Heart right ventricle (tissue), 16 donors: ENCODE data around the gene PIP4K2A. TPM values are rescaled to one million over a fixed set of nuclear protein-coding genes. Genes with fewer than 3 reads are reported as not detected.

Experiments used
- ATAC-seq, 8 donors: fragments of 200-7000 bp; cut with Tn5 transposase; one replicate each; pipeline ENCODE4 v1.9.1; 2020; ENCODE audit warnings: mild to moderate bottlenecking in 8 of 8, moderate library complexity in 8 of 8, moderate number of reproducible peaks in 1 of 8
- DNase-seq, 2 donors: peaks; one replicate each; pipeline ENCODE4 v3.0.0-alpha.2; 2020
- H3K27ac ChIP-seq, 10 donors: fragments of 200-600 bp; sonication (generic) in 2 of 10; one replicate each; pipeline versions ENCODE4 v1.5.0 to v1.8.0; 2020 to 2022; ENCODE audit warnings: mild to moderate bottlenecking in 3 of 10
- H3K27me3 ChIP-seq, 7 donors: fragments of 200-600 bp; one replicate each; pipeline ENCODE4 v1.8.0; 2021 to 2022; ENCODE audit warnings: mild to moderate bottlenecking in 2 of 7
- H3K36me3 ChIP-seq, 9 donors: fragments of 200-600 bp; sonication (generic) in 1 of 9; one replicate each; pipeline versions ENCODE4 v1.5.0 to v1.8.0; 2020 to 2022; ENCODE audit warnings: mild to moderate bottlenecking in 2 of 9
- H3K4me1 ChIP-seq, 9 donors: fragments of 200-600 bp; sonication (generic) in 1 of 9; one replicate each; pipeline versions ENCODE4 v1.5.0 to v1.8.0; 2020 to 2022; ENCODE audit warnings: mild to moderate bottlenecking in 4 of 9
- H3K4me3 ChIP-seq, 10 donors: fragments of 200-600 bp; sonication (generic) in 2 of 10; one replicate each; pipeline versions ENCODE4 v1.5.0 to v1.8.0; 2020 to 2022; ENCODE audit warnings: mild to moderate bottlenecking in 7 of 10, moderate library complexity in 2 of 10
- H3K9me3 ChIP-seq, 11 donors: fragments of 200-600 bp in 10 of 11; sonication (generic) in 2 of 11; one replicate each; pipeline versions ENCODE4 v1.5.0 to v1.8.0; 2013 to 2022; ENCODE audit warnings: mild to moderate bottlenecking in 2 of 11, control low read depth in 1 of 11, moderate library complexity in 1 of 11
- CTCF ChIP-seq, 9 donors: fragments of 200-600 bp; sonication (generic) in 2 of 9; IDR thresholded peaks; one replicate each; pipeline versions ENCODE4 v1.5.0 to v1.8.0; 2021 to 2022; ENCODE audit warnings: antibody characterized with exemption in 9 of 9, mild to moderate bottlenecking in 5 of 9, moderate library complexity in 1 of 9
- WGBS, 2 donors: extraction: QIAGEN DNeasy Blood & Tissue Kit; methylation state at CpG; one replicate each; pipeline ENCODE4 v1.1.7; 2013; ENCODE audit warnings: inconsistent platforms in 1 of 2; 5-methylcytosine and 5-hydroxymethylcytosine counted together
- intact Hi-C, 10 donors: fragments of 100-400 bp; cut with DNase I; formaldehyde crosslinking; loops; one replicate each; pipeline versions ENCODE4 v1.11.1 to v1.14.2; 2022
- polyA plus RNA-seq, 2 donors: library from polyadenylated mRNA; stranded (reverse); fragments of 200-250 nt; gene quantifications; one replicate each; pipeline ENCODE4 v1.2.3, GENCODE V29; 2013
- total RNA-seq, 10 donors: library from RNA; stranded (reverse); fragmentation: NEBNext Ultra II Directional in 3 of 10; extraction: Animal tissue kit (Norgen Biotek cat#: 25700) in 3 of 10; gene quantifications; one replicate each; pipeline versions ENCODE4 v1.2.1 to v1.2.4, GENCODE V29; 2021 to 2023
- donor health status: Arrhythmogenic right ventricular cardiomyopathy.
- donor health status: ischemic (EF 13 %, LVEDD 7.1; RV severe dilation, severe dysfunction).
- donor health status: healthy with polysubstance abuse.
- donor health status: DM: no; HTN: yes; CAD: no.
- donor health status: DM: no; HTN: no; CAD: no.
- donor health status: ischemic (EF 25% LVEDD 6.9; RV normal size, moderate dysfunction).
- donor health status: ischemic (EF 25% LVEDD 5.7; RV mildly dilated, moderate dysfunction).
- donor health status: healthy.
- donor health status: DM: yes; HTN: yes; CAD: no.
- donor health status: Ischemic cardiomyopathy.
- donor health status: ischemic (EF 35%, LVEDD 5.7; RV mildly dilated, moderate dysfunction).
- donor health status: nonischemic (EF 11% LVEDD 7.7; RV severe dilation, severe dysfunction).
- donor health status: DM: yes; HTN: yes; CAD: no.
- donor health status: PGD.
- donor health status: ischemic (EF 29% LVEDD 5.4; RV normal size, mild dysfunction).
- donor health status: nonischemic (EF 23%, LVEDD 6.1; RV moderate dilation, normal function).

PIP4K2A gene
- total and polyA plus RNA-seq, 12 donors, result 6.0 to 29.1 (median 13.3) TPM

GRCh38 chr10:22593026-22593425 is 121.4 kb downstream of the PIP4K2A start:
- Histone ChIP-seq H3K4me3 (no peak overlapping the region), H3K9me3 (no peaks in the 10 kb centered on the region), H3K27ac (no peak overlapping the region), H3K4me1 (peaks cover 0 to 17% (median 0%) of the 10 kb centered on the region in 9 donors), H3K27me3 (no peaks in the 10 kb centered on the region), H3K36me3 (peaks cover 0 to 64% (median 15%) of the 10 kb centered on the region in 9 donors)
- ATAC-seq (no peak), DNase-seq (no peak)
- intact Hi-C loops, result loop anchor here in 2 of 10 donors (10.0 kb wide), 2 partner anchors 122 to 182 kb away; partner anchors contain the start of gene PIP4K2A (in 1 of the 2)
- 93 to 98% methylated on average over 3 of the region's 3 CpGs for WGBS, 2 donors
- TF ChIP-seq CTCF (IDR thresholded peaks at IDR 0.05), result no peak

GRCh38 chr10:22589851-22590514 is 124.4 kb downstream of the PIP4K2A start:
- Histone ChIP-seq H3K9me3 (no peaks in the 10 kb centered on the region), H3K27me3 (no peaks in the 10 kb centered on the region), H3K36me3 (peaks cover 0 to 64% (median 16%) of the 10 kb centered on the region in 9 donors), H3K27ac (no peak overlapping the region), H3K4me1 (no peaks in the 10 kb centered on the region), H3K4me3 (no peak overlapping the region)
- TF ChIP-seq CTCF (IDR thresholded peaks at IDR 0.05), result no peak
- DNase-seq (no peak), ATAC-seq (no peak)
- 76 to 87% methylated on average over 6 of the region's 6 CpGs for WGBS, 2 donors
- intact Hi-C loops, result loop anchor here in 5 of 10 donors (10.0 kb wide), 5 partner anchors 125 to 595 kb away; partner anchors contain the start of gene PIP4K2A (in 3 of the 5)

- no peak overlapping the region for H3K4me3 ChIP-seq
- WGBS, 2 donors, result 100% methylated on average over 1 of the region's 1 CpG
- ATAC-seq (no peak), DNase-seq (no peak)
- H3K27ac ChIP-seq, result no peak overlapping the region
- H3K9me3 ChIP-seq, result no peaks in the 10 kb centered on the region
- H3K4me1 ChIP-seq, result no peaks in the 10 kb centered on the region
- intact Hi-C loops, result loop anchor here in 4 of 10 donors (10.0 kb wide), 4 partner anchors 126 to 594 kb away; partner anchors contain the start of gene PIP4K2A (in 2 of the 4)
- H3K27me3 ChIP-seq, result no peaks in the 10 kb centered on the region
- H3K36me3 ChIP-seq, result peaks cover 0 to 78% (median 16%) of the 10 kb centered on the region in 9 donors
- TF ChIP-seq CTCF (IDR thresholded peaks at IDR 0.05), result no peak
Measured at GRCh38 chr10:22588462-22588861, 125.9 kb downstream of the PIP4K2A start.

- no peak for TF ChIP-seq CTCF (IDR thresholded peaks at IDR 0.05)
- intact Hi-C loops, result loop anchor here in 4 of 10 donors (10.0 kb wide), 4 partner anchors 131 to 589 kb away; partner anchors contain the start of gene PIP4K2A (in 2 of the 4)
- Histone ChIP-seq H3K27me3 (no peaks in the 10 kb centered on the region), H3K4me1 (peaks cover 0 to 4% (median 0%) of the 10 kb centered on the region in 9 donors), H3K27ac (no peak overlapping the region), H3K4me3 (no peak overlapping the region), H3K36me3 (peaks cover 0 to 65% (median 7%) of the 10 kb centered on the region in 9 donors), H3K9me3 (no peaks in the 10 kb centered on the region)
- WGBS, 2 donors, result 88 to 95% methylated on average over 5 of the region's 5 CpGs
- DNase-seq (no peak), ATAC-seq (no peak)
Measured at GRCh38 chr10:22583683-22584082, 130.7 kb downstream of the PIP4K2A start.
